Astrocyte (in vitro differentiated cells and primary cell): Measurements from ENCODE around the gene MEGF11. TPM values are rescaled to one million over a fixed set of nuclear protein-coding genes. Genes with fewer than 3 reads are reported as not detected.

Experiments
- DNase-seq: peaks from one replicate; pipeline ENCODE4 v3.0.0-alpha.2; 2010; ENCODE audit warnings: low read depth
- FAIRE-seq: peaks from 2 replicates; lab custom pipeline; 2011; peaks lifted over from hg19 to GRCh38; lab: Jason Lieb, UNC
- H2AFZ ChIP-seq: 2 replicates; pipeline ENCODE4 v1.6.0; 2012; ENCODE audit warnings: low read depth, low read length, inconsistent platforms
- H3K27ac ChIP-seq: 2 replicates; pipeline ENCODE4 v1.5.1; 2011; ENCODE audit warnings: low read depth, low read length, inconsistent platforms
- H3K27me3 ChIP-seq: 2 replicates; pipeline ENCODE4 v1.6.0; 2011; ENCODE audit warnings: low read length, inconsistent platforms; ENCODE audit not compliant: insufficient read depth
- H3K36me3 ChIP-seq: 2 replicates; pipeline ENCODE4 v1.5.1; 2011; ENCODE audit warnings: low read length, inconsistent platforms; ENCODE audit not compliant: insufficient read depth
- H3K4me1 ChIP-seq: 2 replicates; pipeline ENCODE4 v1.5.1; 2011; ENCODE audit warnings: low read length, inconsistent platforms; ENCODE audit not compliant: insufficient read depth
- H3K4me2 ChIP-seq: 2 replicates; pipeline ENCODE4 v1.6.0; 2012; ENCODE audit warnings: low read length, inconsistent platforms
- H3K4me3 ChIP-seq: 2 replicates; pipeline ENCODE4 v1.5.1; 2011; ENCODE audit warnings: low read depth, mild to moderate bottlenecking, low read length, inconsistent platforms; ENCODE audit not compliant: insufficient read depth
- H3K79me2 ChIP-seq: 2 replicates; pipeline ENCODE4 v1.6.0; 2012; ENCODE audit warnings: mild to moderate bottlenecking, low read length, inconsistent platforms; ENCODE audit not compliant: insufficient read depth
- H3K9ac ChIP-seq: 2 replicates; pipeline ENCODE4 v1.6.0; 2012; ENCODE audit warnings: mild to moderate bottlenecking, low read length, inconsistent platforms
- H3K9me3 ChIP-seq: 2 replicates; pipeline ENCODE4 v1.5.1; 2012; ENCODE audit warnings: low read depth, mild to moderate bottlenecking, low read length, inconsistent platforms; ENCODE audit not compliant: insufficient read depth
- H4K20me1 ChIP-seq: 2 replicates; pipeline ENCODE4 v1.6.0; 2012; ENCODE audit warnings: low read length, inconsistent platforms; ENCODE audit not compliant: insufficient read depth
- H3K27ac Mint-ChIP-seq: one replicate; pipeline ENCODE4 v1.8.0; 2021; ENCODE audit warnings: mild to moderate bottlenecking, mixed read lengths; ENCODE audit not compliant: unreplicated experiment
- H3K27me3 Mint-ChIP-seq: one replicate; pipeline ENCODE4 v1.8.0; 2021; ENCODE audit warnings: low read depth, mixed read lengths; ENCODE audit not compliant: unreplicated experiment
- H3K36me3 Mint-ChIP-seq: one replicate; pipeline ENCODE4 v1.8.0; 2021; ENCODE audit warnings: low read depth, mixed read lengths; ENCODE audit not compliant: unreplicated experiment
- H3K4me1 Mint-ChIP-seq: one replicate; pipeline ENCODE4 v1.8.0; 2021; ENCODE audit warnings: low read depth, mixed read lengths; ENCODE audit not compliant: unreplicated experiment
- H3K4me3 Mint-ChIP-seq: one replicate; pipeline ENCODE4 v1.8.0; 2021; ENCODE audit warnings: mild to moderate bottlenecking, moderate library complexity, mixed read lengths; ENCODE audit not compliant: unreplicated experiment
- H3K9me3 Mint-ChIP-seq: one replicate; pipeline ENCODE4 v1.8.0; 2021; ENCODE audit warnings: mild to moderate bottlenecking, mixed read lengths; ENCODE audit not compliant: unreplicated experiment
- CTCF ChIP-seq: IDR thresholded peaks from 2 replicates; pipeline ENCODE4 v1.5.1; 2011; ENCODE audit warnings: low read depth, mild to moderate bottlenecking, inconsistent platforms, low read length, moderate library complexity; ENCODE audit not compliant: insufficient read depth
- EZH2 ChIP-seq: IDR thresholded peaks from 2 replicates; pipeline ENCODE4 v1.6.1; 2012; ENCODE audit warnings: mild to moderate bottlenecking, low read length, inconsistent platforms; ENCODE audit not compliant: insufficient read depth
- total RNA-seq: library from RNA; stranded (reverse); gene quantifications from 2 replicates; pipeline ENCODE4 v1.2.1, GENCODE V29; 2021

The MEGF11 gene
- total RNA-seq, 1 donor from 2014 or later: 0.16 TPM

- H4K20me1 ChIP-seq: no peaks in the 10 kb centered on the region
- no peak overlapping the region for H3K4me2 ChIP-seq
- TF ChIP-seq EZH2: no peak
- Mint-ChIP-seq H3K36me3 (no peaks in the 10 kb centered on the region), H3K9me3 (no peaks in the 10 kb centered on the region), H3K4me3 (no peak overlapping the region), H3K27ac (no peak overlapping the region), H3K27me3 (peaks cover 10% of the 10 kb centered on the region), H3K4me1 (peaks cover 11% of the 10 kb centered on the region)
- H2AFZ ChIP-seq: no peak overlapping the region
- no peaks in the 10 kb centered on the region for H3K9me3 ChIP-seq
- H3K4me3 ChIP-seq: no peak overlapping the region
- FAIRE-seq: no peak
- H3K36me3 ChIP-seq: no peaks in the 10 kb centered on the region
- peaks cover 2% of the 10 kb centered on the region for H3K27me3 ChIP-seq
- H3K79me2 ChIP-seq: no peaks in the 10 kb centered on the region
- H3K4me1 ChIP-seq: peaks cover 14% of the 10 kb centered on the region
- no peak overlapping the region for H3K27ac ChIP-seq
- DNase-seq: no peak
- no peak overlapping the region for H3K9ac ChIP-seq
Measured at GRCh38 chr15:65936282-65936681, 317.3 kb downstream of the MEGF11 start.

- H3K4me3 Mint-ChIP-seq: no peak overlapping the region
- no peaks in the 10 kb centered on the region for H3K36me3 ChIP-seq
- H3K27me3 Mint-ChIP-seq: peaks cover 10% of the 10 kb centered on the region
- no peaks in the 10 kb centered on the region for H3K9me3 ChIP-seq
- H3K9me3 Mint-ChIP-seq: no peaks in the 10 kb centered on the region
- no peak overlapping the region for H3K27ac Mint-ChIP-seq
- H3K27ac ChIP-seq: no peak overlapping the region
- TF ChIP-seq EZH2 (no peak), CTCF (no peak)
- H2AFZ ChIP-seq: no peak overlapping the region
- H3K4me1 ChIP-seq: peaks cover 7% of the 10 kb centered on the region
- no peak overlapping the region for H3K4me3 ChIP-seq
- H3K79me2 ChIP-seq: no peaks in the 10 kb centered on the region
- no peak overlapping the region for H3K9ac ChIP-seq
- H4K20me1 ChIP-seq: no peaks in the 10 kb centered on the region
- DNase-seq (no peak), FAIRE-seq (no peak)
- H3K4me2 ChIP-seq: no peak overlapping the region
- H3K36me3 Mint-ChIP-seq: no peaks in the 10 kb centered on the region
- peaks cover 6% of the 10 kb centered on the region for H3K4me1 Mint-ChIP-seq
- H3K27me3 ChIP-seq: peaks cover 2% of the 10 kb centered on the region
Measured at GRCh38 chr15:65935391-65935790, 318.2 kb downstream of the MEGF11 start.

- no peaks in the 10 kb centered on the region for H3K36me3 Mint-ChIP-seq
- no peak for FAIRE-seq
- no peaks in the 10 kb centered on the region for H3K4me1 Mint-ChIP-seq
- TF ChIP-seq EZH2: no peak
- TF ChIP-seq CTCF: no peak
- Histone ChIP-seq H3K4me1 (no peaks in the 10 kb centered on the region), H3K9me3 (no peaks in the 10 kb centered on the region), H4K20me1 (no peaks in the 10 kb centered on the region), H3K4me3 (no peak overlapping the region), H3K27ac (no peak overlapping the region), H3K4me2 (no peak overlapping the region), H3K9ac (no peak overlapping the region), H3K79me2 (no peaks in the 10 kb centered on the region), H3K27me3 (peaks cover 2% of the 10 kb centered on the region), H3K36me3 (no peaks in the 10 kb centered on the region), H2AFZ (no peak overlapping the region)
- H3K27ac Mint-ChIP-seq: no peak overlapping the region
- no peaks in the 10 kb centered on the region for H3K9me3 Mint-ChIP-seq
- no peak overlapping the region for H3K4me3 Mint-ChIP-seq
- no peak for DNase-seq
- H3K27me3 Mint-ChIP-seq: peaks cover 10% of the 10 kb centered on the region
Measured at GRCh38 chr15:65931221-65931620, 322.3 kb downstream of the MEGF11 start.
